Activated T-cell treated with anti-CD3 and anti-CD28 coated beads for 24 hours (primary cell): ENCODE data around the gene ZGLP1.
"Not testable (repeated sequence)": the region's sequence is repeated elsewhere in the genome, so short reads cannot be mapped to it uniquely, and the experiment has no call there.

Experiments
- DNase-seq: peaks from one replicate; pipeline ENCODE4 v3.0.0-alpha.2; 2020; ENCODE audit warnings: low read depth

Gene ZGLP1

GRCh38 chr19:10293637-10294367 lies 15.8 kb downstream of the ZGLP1 start:
- DNase-seq = no peak

GRCh38 chr19:10292789-10293636 lies 16.6 kb downstream of the ZGLP1 start:
- DNase-seq = no peak

- DNase-seq = peak; percentile 60
Observed at GRCh38 chr19:10292206-10292788, 17.3 kb downstream of the ZGLP1 start.

- DNase-seq = no peak
Observed at GRCh38 chr19:10291554-10292205, 17.9 kb downstream of the ZGLP1 start.

GRCh38 chr19:10290876-10291553 lies 18.6 kb downstream of the ZGLP1 start:
- DNase-seq = no peak

- no peak for DNase-seq
Observed at GRCh38 chr19:10290357-10290875, 19.2 kb downstream of the ZGLP1 start.

- DNase-seq = no peak
Observed at GRCh38 chr19:10289836-10290356, 19.7 kb downstream of the ZGLP1 start, which contains the start of gene ICAM5. ICAM5 (plus strand) TSS chr19:10289952; CDS start chr19:10290044, 92 bp downstream.

GRCh38 chr19:10289167-10289835 lies 20.3 kb downstream of the ZGLP1 start:
- DNase-seq = peak; percentile 65

- no peak for DNase-seq
Observed at GRCh38 chr19:10288662-10289166, 20.9 kb downstream of the ZGLP1 start.

- DNase-seq = no peak
Observed at GRCh38 chr19:10286803-10287737, 22.5 kb downstream of the ZGLP1 start, which contains the start of gene ICAM4. ICAM4 (plus strand) TSS chr19:10286955; CDS start chr19:10287013, 58 bp downstream.

- no peak for DNase-seq
Observed at GRCh38 chr19:10285393-10285792, 24.2 kb downstream of the ZGLP1 start.

GRCh38 chr19:10284960-10285278 lies 24.7 kb downstream of the ZGLP1 start:
- DNase-seq = no peak

GRCh38 chr19:10284065-10284959 lies 25.3 kb downstream of the ZGLP1 start:
- no peak for DNase-seq

- DNase-seq = no peak
Observed at GRCh38 chr19:10283301-10284064, 26.1 kb downstream of the ZGLP1 start.

- DNase-seq = not testable (repeated sequence)
Observed at GRCh38 chr19:10282043-10282442, 27.6 kb downstream of the ZGLP1 start.

- no peak for DNase-seq
Observed at GRCh38 chr19:10279737-10280442, 29.7 kb downstream of the ZGLP1 start.

GRCh38 chr19:10278935-10279334 lies 30.7 kb downstream of the ZGLP1 start:
- no peak for DNase-seq
